NK-92 treated with Interleukin-12 subunit alpha and Interleukin-12 subunit beta, amount 100 ng/mL, for 24 hours (cell line): ENCODE data around the gene TMEM222.
A peak's percentile ranks its signal among the peaks of the same experiment; 100 is the strongest.

Experiments
- DNase-seq: peaks from one replicate; lab custom pipeline; 2025; lab: John Stamatoyannopoulos, UW

Gene TMEM222

GRCh38 chr1:27342391-27342777, 20.4 kb downstream of the TMEM222 start:
- no peak for DNase-seq

DNA sequence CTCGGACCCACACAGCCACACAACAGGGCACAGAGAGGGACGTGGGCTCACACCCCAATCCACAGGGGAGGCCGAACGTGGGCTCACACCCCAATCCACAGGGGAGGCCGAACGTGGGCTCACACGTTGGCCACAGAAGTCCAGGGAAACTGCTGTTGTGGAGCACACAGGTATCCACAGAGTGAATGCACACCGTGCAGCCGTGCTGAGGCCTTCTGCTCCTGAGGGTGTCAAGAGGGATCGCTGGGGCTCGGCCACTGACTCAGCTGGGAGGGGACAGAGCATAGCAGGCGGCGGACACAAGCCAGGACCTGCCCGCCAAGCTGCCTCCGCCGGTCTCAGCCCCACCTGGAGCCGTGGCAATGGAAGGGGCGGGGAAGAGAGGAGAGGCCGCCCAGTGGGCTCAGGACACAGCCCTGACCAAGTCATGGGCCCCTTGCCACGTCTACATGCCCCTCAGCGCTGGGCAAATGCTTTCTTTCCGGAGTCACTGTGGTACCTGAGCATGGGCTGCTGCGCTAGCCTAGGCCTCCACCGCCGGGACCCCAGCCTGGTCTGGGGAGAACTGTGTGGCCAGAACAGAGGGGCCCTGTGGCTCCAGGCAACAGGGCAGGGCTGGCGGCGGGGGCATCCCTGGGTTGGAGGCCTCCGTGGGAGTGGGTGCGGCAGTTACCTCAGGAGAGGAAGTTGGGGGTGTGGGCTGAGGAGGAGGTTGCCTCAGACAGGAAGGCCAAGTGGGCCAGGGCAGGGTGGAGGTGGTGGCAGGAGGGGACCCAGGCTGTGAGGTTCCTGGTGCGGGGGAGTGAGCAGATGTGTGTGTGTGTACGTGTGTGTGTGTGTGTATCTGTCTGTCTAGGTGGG, 21.0 kb downstream of the TMEM222 start:
- peak; percentile 35 for DNase-seq

DNA sequence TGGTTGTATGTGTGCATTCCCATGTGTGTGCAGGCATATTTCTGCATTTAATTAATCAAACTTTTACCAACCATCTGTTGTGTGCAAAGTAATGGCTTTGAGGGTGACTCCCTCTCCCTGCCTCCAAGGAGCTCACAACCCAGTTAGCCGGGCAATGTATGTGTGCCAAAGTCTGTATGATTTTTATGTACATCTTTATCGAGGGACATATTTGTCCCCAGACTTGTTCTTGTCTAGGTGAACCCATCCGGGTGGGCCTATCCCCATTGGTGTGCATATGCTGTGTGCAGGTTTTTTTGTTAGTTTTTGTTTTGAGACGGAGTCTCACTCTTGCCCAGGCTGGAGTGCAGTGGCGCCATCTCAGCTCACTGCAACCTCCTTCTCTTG, 21.7 kb downstream of the TMEM222 start:
- DNase-seq: no peak

DNA sequence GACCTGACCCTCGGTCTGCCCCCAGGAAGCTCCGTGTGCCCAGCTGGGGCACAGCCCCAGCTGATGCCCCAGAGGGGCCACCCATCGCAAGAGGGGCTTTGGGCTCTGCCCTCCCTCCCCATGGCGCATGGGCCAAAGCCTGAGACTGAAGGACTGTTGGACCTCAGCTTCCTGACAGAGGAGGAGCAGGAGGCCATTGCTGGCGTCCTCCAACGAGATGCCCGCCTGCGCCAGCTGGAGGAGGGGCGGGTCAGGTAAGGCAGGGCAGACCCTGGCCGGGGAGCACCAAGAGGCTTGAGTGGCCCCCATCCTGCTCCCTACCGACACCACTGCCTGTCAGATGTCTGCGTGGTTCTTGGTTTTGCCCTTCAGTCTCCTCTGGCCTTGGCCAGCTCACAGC, 23.3 kb downstream of the TMEM222 start:
- no peak for DNase-seq

DNA sequence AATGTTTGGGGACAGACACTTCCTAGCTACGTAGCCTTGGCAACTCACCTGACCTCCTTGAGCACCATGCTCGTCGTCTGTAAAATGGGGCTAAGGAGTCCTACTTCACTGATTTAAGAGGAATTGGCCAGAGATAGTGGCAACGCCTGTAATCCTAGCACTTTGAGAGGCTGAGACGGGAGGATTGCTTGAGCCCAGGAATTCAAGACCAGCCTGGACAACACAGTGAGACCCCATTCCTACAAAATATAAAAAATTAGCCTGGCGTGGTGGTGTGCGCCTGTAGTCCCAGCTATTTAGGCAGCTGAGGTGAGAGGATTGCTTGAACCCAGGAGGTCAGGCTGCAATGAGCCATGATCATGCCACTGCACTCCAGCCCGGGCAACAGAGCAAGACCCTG, 24.4 kb downstream of the TMEM222 start:
- no peak for DNase-seq

DNA sequence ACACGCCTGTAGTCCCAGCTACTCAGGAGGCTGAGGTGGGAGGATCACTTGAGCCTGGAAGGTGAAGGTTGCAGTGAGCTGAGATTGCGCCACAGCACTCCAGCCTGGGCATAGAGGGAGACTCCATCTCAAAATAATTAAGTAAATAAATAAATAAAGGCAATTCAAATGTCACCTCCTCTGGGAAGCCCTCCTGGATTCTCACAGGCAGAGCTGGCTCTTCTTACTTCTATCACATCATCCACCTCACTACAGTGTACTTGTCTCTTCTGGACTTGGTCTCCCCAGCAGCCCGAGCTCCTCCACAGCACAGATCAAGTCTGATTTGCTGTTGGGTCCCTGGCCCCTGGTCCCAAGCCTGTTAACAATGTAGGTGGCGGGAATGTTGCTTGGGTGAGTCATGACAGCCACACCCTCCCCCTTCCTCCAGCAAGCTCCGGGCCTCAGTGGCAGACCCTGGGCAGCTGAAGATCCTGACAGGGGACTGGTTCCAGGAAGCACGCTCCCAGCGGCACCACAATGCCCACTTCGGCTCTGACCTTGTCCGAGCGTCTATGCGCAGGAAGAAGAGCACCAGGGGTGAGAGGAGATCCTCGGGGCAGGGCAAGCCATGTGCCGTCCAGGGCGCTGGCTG, 25.1 kb downstream of the TMEM222 start:
- no peak for DNase-seq

GRCh38 chr1:27348861-27349783, 27.2 kb downstream of the TMEM222 start:
- DNase-seq: no peak

DNA sequence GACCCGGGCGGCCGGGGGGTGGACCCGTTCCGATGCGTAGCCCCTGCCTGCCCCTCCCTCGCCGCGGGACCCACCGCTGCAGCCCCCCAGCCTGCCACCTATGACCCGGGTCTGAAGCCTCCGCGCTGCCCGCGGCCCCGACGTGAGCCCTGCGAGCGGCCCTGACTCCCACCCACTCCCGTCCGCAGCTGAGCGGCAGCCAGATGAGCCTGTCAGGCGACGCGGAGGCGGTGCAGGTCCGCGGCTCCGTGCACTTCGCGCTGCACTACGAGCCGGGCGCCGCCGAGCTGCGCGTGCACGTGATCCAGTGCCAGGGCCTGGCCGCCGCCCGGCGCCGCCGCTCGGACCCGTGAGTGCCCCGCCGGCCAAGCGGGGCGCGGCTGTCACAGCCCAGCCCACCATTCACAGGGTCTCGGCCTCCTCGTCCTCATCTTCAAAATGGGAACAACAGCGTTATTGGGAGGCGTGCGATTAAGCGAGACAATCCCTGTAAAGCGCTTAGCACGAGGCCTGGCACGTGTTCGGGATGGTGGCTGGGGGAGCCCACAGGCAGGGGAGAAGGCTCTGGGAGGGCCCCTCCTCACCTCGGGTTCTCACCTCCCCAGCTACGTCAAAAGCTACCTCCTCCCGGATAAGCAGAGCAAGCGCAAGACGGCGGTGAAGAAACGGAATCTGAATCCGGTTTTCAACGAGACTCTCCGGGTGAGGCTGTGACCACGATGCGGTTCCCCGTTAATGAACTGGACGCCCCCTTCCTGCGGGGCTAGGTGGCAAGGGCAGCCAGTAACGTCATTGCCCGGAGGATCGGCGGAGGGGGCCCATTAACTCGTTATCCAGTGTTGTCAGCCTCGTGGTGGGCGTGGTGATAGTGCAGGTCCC, 28.1 kb downstream of the TMEM222 start:
- DNase-seq: no peak

DNA sequence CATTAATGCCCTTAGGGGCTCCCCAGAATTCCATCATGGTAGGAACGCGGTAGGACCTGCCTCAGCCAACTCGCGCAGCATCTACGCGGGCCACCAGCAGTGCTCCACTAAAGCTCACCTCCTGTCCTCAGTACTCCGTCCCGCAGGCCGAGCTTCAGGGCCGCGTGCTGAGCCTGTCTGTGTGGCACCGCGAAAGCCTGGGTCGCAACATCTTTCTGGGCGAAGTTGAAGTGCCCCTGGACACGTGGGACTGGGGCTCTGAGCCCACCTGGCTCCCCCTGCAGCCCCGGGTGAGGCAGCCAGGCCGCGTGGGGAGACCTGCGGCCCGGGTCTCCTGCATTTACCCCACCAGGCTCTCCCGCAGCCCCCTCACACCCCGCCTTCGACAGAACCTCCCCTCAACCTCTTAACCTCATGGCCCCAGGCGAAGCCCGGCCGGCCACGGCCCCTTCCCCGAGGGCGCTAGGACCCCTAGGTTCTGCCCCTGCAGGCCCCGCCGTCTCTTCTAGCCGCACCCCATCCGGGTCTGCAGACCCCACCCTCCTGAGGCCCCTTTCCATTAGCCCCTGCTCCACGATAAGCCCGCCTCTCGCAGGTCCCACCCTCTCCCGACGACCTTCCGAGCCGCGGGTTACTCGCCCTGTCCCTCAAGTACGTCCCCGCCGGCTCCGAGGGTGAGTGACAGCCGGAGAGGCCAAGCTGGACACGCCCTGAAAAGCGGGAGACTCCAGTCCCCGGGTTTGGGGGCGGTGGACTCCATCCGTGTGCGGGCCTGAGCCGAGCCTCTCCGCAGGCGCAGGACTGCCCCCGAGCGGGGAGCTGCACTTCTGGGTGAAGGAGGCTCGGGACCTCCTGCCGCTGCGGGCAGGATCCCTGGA, 28.9 kb downstream of the TMEM222 start:
- DNase-seq: no peak

DNA sequence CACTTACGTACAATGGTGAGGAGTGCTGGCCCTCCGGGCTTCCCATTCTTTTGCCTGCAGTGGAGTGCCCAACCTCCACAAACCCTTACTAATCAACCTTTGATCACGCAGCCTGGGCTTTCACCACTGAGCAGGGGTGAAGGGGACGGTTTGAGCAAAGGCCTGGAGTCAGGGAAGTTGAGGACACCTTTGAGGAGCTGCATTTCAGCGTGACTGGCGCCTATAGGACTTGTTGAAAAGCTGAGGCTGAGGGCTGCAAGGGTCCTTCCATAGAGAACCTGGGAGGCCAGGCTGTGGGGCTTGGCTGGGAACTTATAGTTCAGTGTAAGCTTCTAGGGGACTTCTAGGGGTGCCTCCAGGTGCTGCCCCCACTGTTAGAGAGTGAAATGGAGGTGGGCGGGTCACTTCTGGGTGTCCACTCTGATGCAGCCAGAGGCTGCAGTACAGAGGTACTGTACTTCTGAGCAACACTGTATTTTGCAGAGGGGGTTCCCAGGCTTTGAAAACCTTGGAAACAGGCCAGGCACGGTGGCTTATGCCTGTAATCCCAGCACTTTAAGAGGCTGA, 29.7 kb downstream of the TMEM222 start:
- DNase-seq: no peak

- no peak for DNase-seq
Measured at GRCh38 chr1:27353166-27353565, 31.2 kb downstream of the TMEM222 start.

DNA sequence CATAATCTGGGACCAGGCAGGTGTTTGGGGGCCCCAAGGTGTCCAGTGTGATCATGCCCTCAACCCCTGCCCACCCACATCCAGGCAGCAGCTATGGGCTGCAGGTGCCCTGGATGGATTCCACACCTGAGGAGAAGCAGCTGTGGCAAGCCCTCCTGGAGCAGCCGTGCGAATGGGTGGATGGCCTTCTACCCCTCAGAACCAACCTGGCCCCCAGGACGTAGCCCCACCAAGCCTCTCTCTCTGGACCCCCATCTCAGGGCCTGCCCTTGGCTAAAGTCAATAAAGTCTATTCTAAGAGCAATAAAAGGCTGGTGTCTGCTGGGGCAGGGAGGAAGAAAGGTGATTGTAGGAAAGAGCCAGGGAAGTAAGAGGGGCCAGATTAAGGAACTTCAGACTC, 31.7 kb downstream of the TMEM222 start:
- DNase-seq: no peak

- no peak for DNase-seq
Measured at GRCh38 chr1:27355683-27356082, 33.7 kb downstream of the TMEM222 start.

- DNase-seq: no peak
Measured at GRCh38 chr1:27356277-27356618, 34.3 kb downstream of the TMEM222 start.

DNA sequence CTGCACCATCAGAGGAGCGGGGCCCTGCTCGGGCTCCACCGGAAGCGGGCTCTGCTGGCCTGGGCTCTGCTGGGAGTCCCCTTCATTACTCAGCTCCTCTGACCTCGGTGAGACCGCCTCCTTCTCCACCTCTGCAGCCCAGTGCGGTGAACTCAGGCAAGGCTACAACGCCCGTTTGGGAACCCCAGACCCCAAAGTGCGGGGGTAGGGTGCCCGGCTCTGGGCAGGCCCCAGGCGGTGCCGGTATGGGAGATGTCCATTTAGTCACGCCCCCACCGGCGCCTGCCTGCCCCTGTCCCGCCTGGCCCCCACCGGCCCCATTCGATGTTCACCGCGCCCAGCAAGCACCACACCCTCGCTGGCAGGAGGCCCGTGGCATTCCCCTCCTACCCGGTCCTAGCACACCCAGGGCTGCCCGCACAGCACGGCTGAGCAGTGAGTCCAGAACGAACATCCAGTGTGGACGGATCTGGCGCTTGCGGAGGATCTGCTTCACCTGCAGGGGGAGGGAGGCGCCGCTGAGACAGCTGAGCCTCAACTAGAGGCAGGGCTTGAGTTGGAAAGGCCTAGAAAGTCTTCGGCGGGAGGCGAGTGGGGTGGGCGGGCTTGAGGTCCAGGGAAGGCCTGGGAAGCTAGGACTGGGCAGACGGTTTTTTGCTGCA, 34.8 kb downstream of the TMEM222 start:
- no peak for DNase-seq

GRCh38 chr1:27357281-27358037, 35.5 kb downstream of the TMEM222 start:
- no peak for DNase-seq

- DNase-seq: no peak
Measured at GRCh38 chr1:27358038-27358927, 36.3 kb downstream of the TMEM222 start.

GRCh38 chr1:27358928-27359313, 37.0 kb downstream of the TMEM222 start:
- DNase-seq: no peak
